ENCODE results near the gene ACHE. TPM values are rescaled to one million over a fixed set of nuclear protein-coding genes. Genes with fewer than 3 reads are reported as not detected.
A peak's percentile ranks its signal among the peaks of the same experiment; 100 is the strongest.

ACHE gene
- polyA plus RNA-seq, 1 donor: 7.4 TPM

GRCh38 chr7:100884736-100885439 lies 10.8 kb downstream of the ACHE start:
- Histone ChIP-seq H3K4me3 (ENCODE audit: low read length) (no peak overlapping the region), H3K9me3 (ENCODE audit: control insufficient read depth, low read depth, low read length) (no peaks in the 10 kb centered on the region), H3K4me1 (ENCODE audit: control insufficient read depth, insufficient read depth, low read length) (peaks cover 16% of the 10 kb centered on the region), H3K27me3 (ENCODE audit: control insufficient read depth, insufficient read depth, low read length) (no peaks in the 10 kb centered on the region), H3K36me3 (ENCODE audit: control insufficient read depth, insufficient read depth, low read length) (peaks cover 86% of the 10 kb centered on the region), H3K27ac (ENCODE audit: low read length) (no peak overlapping the region)
- no CpG with 5 or more reads among the region's 29 CpGs for WGBS (ENCODE audit: insufficient coverage, low lambda C conversion rate)
- DNase-seq: no peak

GRCh38 chr7:100882785-100883526 lies 12.7 kb downstream of the ACHE start:
- DNase-seq: no peak

GRCh38 chr7:100882201-100882600 lies 13.5 kb downstream of the ACHE start:
- Histone ChIP-seq H3K9me3 (ENCODE audit: control insufficient read depth, low read depth, low read length) (no peaks in the 10 kb centered on the region), H3K36me3 (ENCODE audit: control insufficient read depth, insufficient read depth, low read length) (peaks cover 87% of the 10 kb centered on the region), H3K4me1 (ENCODE audit: control insufficient read depth, insufficient read depth, low read length) (no peaks in the 10 kb centered on the region), H3K27me3 (ENCODE audit: control insufficient read depth, insufficient read depth, low read length) (no peaks in the 10 kb centered on the region), H3K27ac (ENCODE audit: low read length) (no peak overlapping the region), H3K4me3 (ENCODE audit: low read length) (no peak overlapping the region)
- DNase-seq: no peak
- no CpG with 5 or more reads among the region's 9 CpGs for WGBS (ENCODE audit: insufficient coverage, low lambda C conversion rate)

More at GRCh38 chr7:100882785-100883526, 12.7 kb downstream of the ACHE start:
- H3K4me3 ChIP-seq (ENCODE audit: low read length): no peak overlapping the region
- H3K9me3 ChIP-seq (ENCODE audit: control insufficient read depth, low read depth, low read length): no peaks in the 10 kb centered on the region
- H3K4me1 ChIP-seq (ENCODE audit: control insufficient read depth, insufficient read depth, low read length): peaks cover 3% of the 10 kb centered on the region
- H3K36me3 ChIP-seq (ENCODE audit: control insufficient read depth, insufficient read depth, low read length): peaks cover 90% of the 10 kb centered on the region
- H3K27me3 ChIP-seq (ENCODE audit: control insufficient read depth, insufficient read depth, low read length): no peaks in the 10 kb centered on the region
- no peak overlapping the region for H3K27ac ChIP-seq (ENCODE audit: low read length)
- 100% methylated on average over 1 of the region's 24 CpGs for WGBS (ENCODE audit: insufficient coverage, low lambda C conversion rate)

DNA sequence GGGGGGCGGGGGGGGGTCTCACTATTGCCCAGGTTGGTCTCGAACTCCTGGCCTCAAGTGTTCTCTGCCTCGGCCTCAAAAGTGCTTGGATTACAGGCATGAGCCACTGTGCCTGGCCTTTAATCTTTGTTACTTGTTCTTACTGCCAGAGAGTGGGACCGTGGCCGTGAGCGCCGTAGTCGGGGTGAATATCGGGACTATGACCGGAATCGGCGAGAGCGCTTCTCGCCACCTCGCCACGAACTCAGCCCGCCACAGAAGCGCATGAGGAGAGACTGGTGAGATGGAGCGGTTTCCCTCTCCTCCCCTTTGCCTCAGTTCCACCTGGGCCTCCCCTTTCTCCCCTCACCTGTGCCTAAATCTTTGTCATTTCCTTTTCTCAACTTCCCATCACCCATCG lies 14.6 kb downstream of the ACHE start:
- 100% methylated on average over 1 of the region's 20 CpGs for WGBS (ENCODE audit: insufficient coverage, low lambda C conversion rate)
- H3K27ac ChIP-seq (ENCODE audit: low read length): no peak overlapping the region
- peaks cover 77% of the 10 kb centered on the region for H3K36me3 ChIP-seq (ENCODE audit: control insufficient read depth, insufficient read depth, low read length)
- no peak for DNase-seq
- no peaks in the 10 kb centered on the region for H3K9me3 ChIP-seq (ENCODE audit: control insufficient read depth, low read depth, low read length)
- peaks cover 5% of the 10 kb centered on the region for H3K4me1 ChIP-seq (ENCODE audit: control insufficient read depth, insufficient read depth, low read length)
- no peaks in the 10 kb centered on the region for H3K27me3 ChIP-seq (ENCODE audit: control insufficient read depth, insufficient read depth, low read length)
- H3K4me3 ChIP-seq (ENCODE audit: low read length): no peak overlapping the region

DNA sequence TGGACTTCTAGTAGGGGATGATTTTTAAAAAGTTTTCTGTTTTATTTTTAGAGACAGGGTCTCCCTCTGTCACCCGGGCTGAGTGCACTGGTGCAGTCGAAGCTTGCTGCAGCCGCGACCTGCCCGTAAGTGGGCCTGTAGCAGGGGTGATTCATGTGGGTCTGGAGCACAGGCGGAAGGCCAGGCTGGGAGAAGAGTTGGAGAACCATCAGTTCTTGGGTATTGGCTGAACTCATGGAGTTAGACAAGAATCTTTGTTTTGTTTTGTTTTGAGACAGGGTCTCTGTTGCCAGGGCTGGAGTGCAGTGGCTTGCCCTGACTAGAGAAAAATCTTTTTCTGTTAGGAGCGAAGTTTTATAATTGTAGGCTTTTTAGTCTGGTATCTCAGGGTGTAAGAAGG lies 15.0 kb downstream of the ACHE start:
- Histone ChIP-seq H3K4me3 (ENCODE audit: low read length) (no peak overlapping the region), H3K27me3 (ENCODE audit: control insufficient read depth, insufficient read depth, low read length) (no peaks in the 10 kb centered on the region), H3K27ac (ENCODE audit: low read length) (no peak overlapping the region), H3K4me1 (ENCODE audit: control insufficient read depth, insufficient read depth, low read length) (peaks cover 5% of the 10 kb centered on the region), H3K36me3 (ENCODE audit: control insufficient read depth, insufficient read depth, low read length) (peaks cover 72% of the 10 kb centered on the region), H3K9me3 (ENCODE audit: control insufficient read depth, low read depth, low read length) (no peaks in the 10 kb centered on the region)
- no CpG with 5 or more reads among the region's 7 CpGs for WGBS (ENCODE audit: insufficient coverage, low lambda C conversion rate)
- no peak for DNase-seq

DNA sequence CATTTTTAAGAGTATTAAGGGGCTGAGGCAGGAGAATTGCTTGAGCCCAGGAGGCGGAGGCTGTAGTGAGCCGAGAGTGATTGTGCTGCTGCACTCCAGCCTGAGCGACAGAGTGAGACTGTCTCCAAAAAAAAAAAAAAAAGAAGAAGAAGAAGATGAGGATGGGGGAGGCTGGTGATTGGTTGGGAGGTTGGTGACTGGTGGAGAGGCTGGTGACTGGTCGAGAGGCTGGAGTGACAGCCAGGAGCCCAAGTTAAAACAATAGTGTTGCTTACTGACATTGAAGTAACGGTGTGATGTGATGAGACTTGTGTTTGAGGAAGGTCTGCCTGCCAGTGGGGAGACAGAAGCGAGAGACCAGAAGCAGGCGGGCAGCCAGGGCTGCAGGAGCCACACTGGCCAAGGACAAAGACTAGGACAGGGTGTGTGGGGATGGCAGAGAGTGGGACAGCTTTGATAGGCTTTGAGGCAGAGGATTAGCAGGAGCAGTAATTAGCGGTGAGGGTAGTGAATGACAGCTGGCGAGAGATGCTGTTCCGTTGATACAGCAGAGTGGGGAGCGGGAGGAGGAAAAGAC lies 15.9 kb downstream of the ACHE start:
- WGBS (ENCODE audit: insufficient coverage, low lambda C conversion rate): no CpG with 5 or more reads among the region's 11 CpGs
- no peak for DNase-seq
- Histone ChIP-seq H3K4me1 (ENCODE audit: control insufficient read depth, insufficient read depth, low read length) (peaks cover 5% of the 10 kb centered on the region), H3K4me3 (ENCODE audit: low read length) (no peak overlapping the region), H3K9me3 (ENCODE audit: control insufficient read depth, low read depth, low read length) (no peaks in the 10 kb centered on the region), H3K36me3 (ENCODE audit: control insufficient read depth, insufficient read depth, low read length) (peaks cover 63% of the 10 kb centered on the region), H3K27me3 (ENCODE audit: control insufficient read depth, insufficient read depth, low read length) (no peaks in the 10 kb centered on the region), H3K27ac (ENCODE audit: low read length) (no peak overlapping the region)

GRCh38 chr7:100878685-100879084 lies 17.0 kb downstream of the ACHE start:
- Histone ChIP-seq H3K4me1 (ENCODE audit: control insufficient read depth, insufficient read depth, low read length) (peaks cover 12% of the 10 kb centered on the region), H3K9me3 (ENCODE audit: control insufficient read depth, low read depth, low read length) (no peaks in the 10 kb centered on the region), H3K36me3 (ENCODE audit: control insufficient read depth, insufficient read depth, low read length) (peaks cover 58% of the 10 kb centered on the region), H3K27ac (ENCODE audit: low read length) (no peak overlapping the region), H3K27me3 (ENCODE audit: control insufficient read depth, insufficient read depth, low read length) (no peaks in the 10 kb centered on the region), H3K4me3 (ENCODE audit: low read length) (no peak overlapping the region)
- DNase-seq: no peak
- WGBS (ENCODE audit: insufficient coverage, low lambda C conversion rate): no CpG with 5 or more reads among the region's 6 CpGs

DNA sequence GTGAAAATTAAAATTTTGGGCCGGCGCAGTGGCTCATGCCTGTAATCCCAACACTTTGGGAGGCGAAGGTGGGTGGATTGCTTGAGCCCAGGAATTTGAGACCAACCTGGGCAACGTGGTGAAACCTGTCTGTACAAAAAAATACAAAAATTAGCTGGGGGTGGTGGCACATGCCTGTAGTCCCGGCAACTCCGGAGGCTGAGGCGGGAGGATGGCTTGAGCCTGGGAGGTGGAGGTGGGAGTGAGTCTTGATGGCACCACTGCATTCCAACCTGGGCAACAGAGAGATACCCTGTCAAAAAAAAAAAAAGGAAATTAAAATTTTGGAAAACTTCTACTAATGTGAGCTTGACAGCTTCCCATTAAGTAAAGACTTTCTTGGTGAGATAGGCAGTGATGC lies 17.7 kb downstream of the ACHE start:
- WGBS (ENCODE audit: insufficient coverage, low lambda C conversion rate): 40% methylated on average over 1 of the region's 7 CpGs
- Histone ChIP-seq H3K4me1 (ENCODE audit: control insufficient read depth, insufficient read depth, low read length) (peaks cover 12% of the 10 kb centered on the region), H3K9me3 (ENCODE audit: control insufficient read depth, low read depth, low read length) (no peaks in the 10 kb centered on the region), H3K4me3 (ENCODE audit: low read length) (no peak overlapping the region), H3K36me3 (ENCODE audit: control insufficient read depth, insufficient read depth, low read length) (peaks cover 56% of the 10 kb centered on the region), H3K27ac (ENCODE audit: low read length) (no peak overlapping the region), H3K27me3 (ENCODE audit: control insufficient read depth, insufficient read depth, low read length) (no peaks in the 10 kb centered on the region)
- no peak for DNase-seq

DNA sequence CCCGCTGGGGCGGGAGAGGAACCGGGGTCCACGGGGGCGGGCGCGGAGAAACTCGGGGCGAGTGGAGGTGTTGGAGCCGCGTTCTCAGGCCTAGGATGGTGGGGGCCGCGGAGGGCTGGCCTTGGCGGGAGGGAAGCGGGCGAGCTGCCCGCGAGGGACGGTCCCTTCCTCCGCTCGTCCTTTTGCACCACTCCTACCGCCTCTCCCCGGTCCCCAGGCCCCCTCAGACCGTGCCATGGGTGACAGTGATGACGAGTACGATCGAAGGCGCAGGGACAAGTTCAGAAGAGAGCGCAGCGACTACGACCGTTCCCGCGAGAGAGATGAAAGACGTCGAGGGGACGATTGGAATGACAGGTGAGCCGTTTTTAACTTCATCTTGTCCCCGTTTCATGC lies 20.3 kb downstream of the ACHE start:
- no CpG with 5 or more reads among the region's 39 CpGs for WGBS (ENCODE audit: insufficient coverage, low lambda C conversion rate)
- DNase-seq: peak in 1 of 2 donors; percentile 55
- peaks cover 48% of the 10 kb centered on the region for H3K36me3 ChIP-seq (ENCODE audit: control insufficient read depth, insufficient read depth, low read length)

DNA sequence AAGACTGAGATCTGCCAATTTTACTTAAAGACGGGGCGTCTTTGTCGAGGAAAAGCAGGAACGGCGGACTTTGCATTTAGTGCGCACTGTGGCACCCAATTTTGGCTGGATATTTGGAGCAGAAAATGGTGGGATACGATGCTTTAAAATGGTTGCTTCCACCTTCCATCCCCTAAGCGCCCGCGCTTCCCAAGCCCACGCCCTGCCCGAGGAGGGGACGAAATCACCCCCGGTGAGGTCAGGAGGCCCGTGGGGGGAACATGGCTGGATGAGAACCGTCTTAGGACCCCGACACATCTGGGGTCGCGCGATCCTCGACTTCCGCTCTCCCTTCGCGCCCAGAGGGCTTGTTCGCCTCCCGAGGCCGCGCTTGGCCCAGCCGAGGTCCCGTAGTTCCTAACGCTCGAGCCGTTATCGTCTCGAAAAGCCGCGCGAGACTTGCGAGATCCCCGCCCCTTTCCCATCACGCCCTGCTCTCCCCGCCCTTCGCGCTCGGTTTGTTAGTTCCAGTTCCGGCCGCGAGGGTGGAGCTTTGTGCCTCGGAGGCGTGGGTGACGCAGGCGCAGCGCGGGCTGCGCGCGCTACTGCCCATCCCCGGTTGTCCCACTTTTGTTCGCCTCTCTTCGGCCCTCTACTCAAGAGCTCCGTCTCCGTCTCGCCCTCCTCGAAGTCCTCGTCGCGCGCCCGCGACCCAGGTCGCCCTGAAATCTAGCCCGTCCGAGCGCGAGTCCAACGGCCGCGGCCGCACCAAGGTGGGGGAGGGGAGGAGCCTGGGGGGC lies 20.9 kb downstream of the ACHE start, which contains the start of gene SRRT:
TSS of gene SRRT (plus strand) at position 527 of the 779 bp plus-strand sequence. CDS start 488 bp downstream, outside the sequence.
- no peaks in the 10 kb centered on the region for H3K27me3 ChIP-seq (ENCODE audit: control insufficient read depth, insufficient read depth, low read length)
- peak within 1 kb of the TSS; percentile 85 for H3K4me3 ChIP-seq (ENCODE audit: low read length)
- peak; percentile 98 for DNase-seq
- WGBS (ENCODE audit: insufficient coverage, low lambda C conversion rate): no CpG with 5 or more reads among the region's 79 CpGs
- H3K9me3 ChIP-seq (ENCODE audit: control insufficient read depth, low read depth, low read length): no peaks in the 10 kb centered on the region
- H3K4me1 ChIP-seq (ENCODE audit: control insufficient read depth, insufficient read depth, low read length): peaks cover 12% of the 10 kb centered on the region
- peak within 1 kb of the TSS; percentile 95 for H3K27ac ChIP-seq (ENCODE audit: low read length)
- H3K36me3 ChIP-seq (ENCODE audit: control insufficient read depth, insufficient read depth, low read length): peaks cover 50% of the 10 kb centered on the region

More for the DNA sequence above, 20.3 kb downstream of the ACHE start:
- H3K27me3 ChIP-seq (ENCODE audit: control insufficient read depth, insufficient read depth, low read length): no peaks in the 10 kb centered on the region
- no peaks in the 10 kb centered on the region for H3K9me3 ChIP-seq (ENCODE audit: control insufficient read depth, low read depth, low read length)
- peaks cover 12% of the 10 kb centered on the region for H3K4me1 ChIP-seq (ENCODE audit: control insufficient read depth, insufficient read depth, low read length)
- H3K27ac ChIP-seq (ENCODE audit: low read length): peak overlapping the region; percentile 95
- peak overlapping the region; percentile 85 for H3K4me3 ChIP-seq (ENCODE audit: low read length)
